ENCODE results near the gene PLEKHA4.
A peak's percentile ranks its signal among the peaks of the same experiment; 100 is the strongest.
"Not testable (repeated sequence)": the region's sequence is repeated elsewhere in the genome, so short reads cannot be mapped to it uniquely, and the experiment has no call there.

PLEKHA4 gene

GRCh38 chr19:48862827-48863226 is 5.6 kb downstream of the PLEKHA4 start:
- DNase-seq, result no peak

GRCh38 chr19:48861313-48861712 is 7.1 kb downstream of the PLEKHA4 start:
- DNase-seq, result no peak

- no peak for DNase-seq
Measured at GRCh38 chr19:48859711-48860572, 8.5 kb downstream of the PLEKHA4 start.

GRCh38 chr19:48858984-48859710 is 9.3 kb downstream of the PLEKHA4 start:
- peak; percentile 62 to 84 (median 76) for DNase-seq

GRCh38 chr19:48856921-48857320 is 11.5 kb downstream of the PLEKHA4 start:
- no peak for DNase-seq

- DNase-seq, result no peak
Measured at GRCh38 chr19:48854103-48854502, 14.3 kb downstream of the PLEKHA4 start.

GRCh38 chr19:48853483-48853882 is 14.9 kb downstream of the PLEKHA4 start:
- no peak for DNase-seq

GRCh38 chr19:48852292-48852691 is 16.1 kb downstream of the PLEKHA4 start:
- DNase-seq, result no peak

GRCh38 chr19:48846659-48847058 is 21.8 kb downstream of the PLEKHA4 start:
- not testable (repeated sequence) for DNase-seq

- DNase-seq, result no peak
Measured at GRCh38 chr19:48845384-48845783, 23.0 kb downstream of the PLEKHA4 start.

GRCh38 chr19:48844472-48844871 is 23.9 kb downstream of the PLEKHA4 start:
- DNase-seq, result no peak

- DNase-seq, result peak; percentile 3 to 71 (median 30)
Measured at GRCh38 chr19:48842789-48843162, 25.6 kb downstream of the PLEKHA4 start.

- DNase-seq, result no peak
Measured at GRCh38 chr19:48841571-48841970, 26.8 kb downstream of the PLEKHA4 start.

GRCh38 chr19:48841047-48841446 is 27.4 kb downstream of the PLEKHA4 start:
- DNase-seq, result no peak

GRCh38 chr19:48837687-48838086 is 30.7 kb downstream of the PLEKHA4 start:
- DNase-seq, result no peak

- peak; percentile 55 to 84 (median 72) for DNase-seq
Measured at GRCh38 chr19:48837051-48837524, 31.3 kb downstream of the PLEKHA4 start.

GRCh38 chr19:48836089-48837017 is 32.1 kb downstream of the PLEKHA4 start, which contains the start of gene HSD17B14:
Gene HSD17B14 (minus strand): TSS chr19:48836491. CDS start chr19:48836411, 80 bp downstream.
- DNase-seq, result no peak

- peak; percentile 75 to 91 (median 88) for DNase-seq
Measured at GRCh38 chr19:48835734-48836088, 32.7 kb downstream of the PLEKHA4 start.

- no peak for DNase-seq
Measured at GRCh38 chr19:48833977-48834376, 34.4 kb downstream of the PLEKHA4 start.

GRCh38 chr19:48833049-48833448 is 35.4 kb downstream of the PLEKHA4 start:
- no peak for DNase-seq

GRCh38 chr19:48830965-48831364 is 37.5 kb downstream of the PLEKHA4 start:
- DNase-seq, result no peak

- no peak for DNase-seq
Measured at GRCh38 chr19:48830088-48830487, 38.3 kb downstream of the PLEKHA4 start.

GRCh38 chr19:48826606-48827020 is 41.8 kb downstream of the PLEKHA4 start:
- no peak for DNase-seq

Data from stimulated activated naive CD4-positive, alpha-beta T cell (primary cell).